HepG2 (cell line): Measurements from ENCODE around the gene LCLAT1. TPM values are rescaled to one million over a fixed set of nuclear protein-coding genes. Genes with fewer than 3 reads are reported as not detected.

Experiments
- ATAC-seq: fragments of 200-7000 bp; cut with Tn5 transposase; 3 replicates; pipeline ENCODE4 v1.9.1; 2020; ENCODE audit warnings: mild to moderate bottlenecking, moderate library complexity
- BruUV-seq: library from RNA; stranded (reverse); fragments of 400-500 nt; replicated peaks from 2 replicates; lab custom pipeline; 2021; lab: Mats Ljungman, UMichigan
- CTCF ChIA-PET: fragments of 300-600 bp; formaldehyde crosslinking; extraction: SDS; loops from one replicate; lab custom pipeline; 2021; ENCODE audit warnings: low total read pairs, inconsistent platforms, low intra/inter-chr PET ratio; lab: Yijun Ruan, JAX
- POLR2A ChIA-PET: fragments of 350-600 bp; sonication (Branson Sonifier 250); formaldehyde crosslinking; loops from one replicate; lab custom pipeline; 2020; ENCODE audit warnings: antibody characterized with exemption, inconsistent platforms; lab: Yijun Ruan, JAX
- DNase-seq: peaks from one replicate; pipeline ENCODE4 v3.0.0-alpha.2; 2015; ENCODE audit warnings: low spot score
- FAIRE-seq: peaks from 3 replicates; lab custom pipeline; 2011; peaks lifted over from hg19 to GRCh38; lab: Jason Lieb, UNC
- H2AFZ ChIP-seq: one replicate; pipeline ENCODE4 v1.6.1; 2011; ENCODE audit warnings: low read length, inconsistent platforms
- H3K27ac ChIP-seq: fragments of 300-600 bp; 3 replicates; pipeline ENCODE4 v1.8.0; 2011; ENCODE audit warnings: mixed run types, mild to moderate bottlenecking, mixed read lengths, low read length, inconsistent platforms; ENCODE audit not compliant: insufficient read depth; ENCODE audit errors: extremely low read length
- H3K27me3 ChIP-seq, 2 experiments: fragments of 200-600 bp in 1 of 2; 2 replicates in 1 of 2; 3 replicates in 1 of 2; pipeline versions ENCODE4 v1.6.0 to v1.8.0; 2011; ENCODE audit warnings: low read length in 2 of 2, mild to moderate bottlenecking in 2 of 2, moderate library complexity in 2 of 2, inconsistent platforms in 1 of 2; ENCODE audit not compliant: insufficient read depth in 2 of 2, control insufficient read depth in 1 of 2
- H3K36me3 ChIP-seq, 2 experiments: fragments of 200-600 bp in 1 of 2; replicated peaks in 1 of 2; 2 replicates in 1 of 2; 3 replicates in 1 of 2; pipeline versions ENCODE4 v1.5.1 to v1.8.0; 2011; ENCODE audit warnings: low read length in 2 of 2, inconsistent platforms in 1 of 2; ENCODE audit not compliant: insufficient read depth in 2 of 2, control insufficient read depth in 1 of 2
- H3K4me1 ChIP-seq: 2 replicates; pipeline ENCODE4 v1.5.1; 2012; ENCODE audit warnings: low read length, inconsistent platforms; ENCODE audit not compliant: insufficient read depth
- H3K4me2 ChIP-seq: 2 replicates; pipeline ENCODE4 v1.6.0; 2011; ENCODE audit warnings: low read depth, low read length, inconsistent platforms
- H3K4me3 ChIP-seq, 3 experiments: fragments of 200-600 bp in 1 of 3; sonication (generic), shearing (Covaris generic) in 1 of 3; replicated peaks in 1 of 3; 2 replicates each; pipeline ENCODE4 v1.5.1; 2011 to 2016; ENCODE audit warnings: low read length in 3 of 3, inconsistent platforms in 2 of 3, low read depth in 2 of 3, mild to moderate bottlenecking in 2 of 3, control low read depth in 1 of 3, mixed read lengths in 1 of 3; ENCODE audit not compliant: insufficient read depth in 1 of 3
- H3K79me2 ChIP-seq: one replicate; pipeline ENCODE4 v1.6.1; 2011; ENCODE audit warnings: low read length, inconsistent platforms; ENCODE audit not compliant: insufficient read depth
- H3K9ac ChIP-seq: 2 replicates; pipeline ENCODE4 v1.6.0; 2011; ENCODE audit warnings: mild to moderate bottlenecking, low read depth, low read length, inconsistent platforms; ENCODE audit not compliant: insufficient read depth
- H3K9me3 ChIP-seq: 2 replicates; pipeline ENCODE4 v1.5.1; 2012; ENCODE audit warnings: mild to moderate bottlenecking, low read length
- H4K20me1 ChIP-seq: 2 replicates; pipeline ENCODE4 v1.6.0; 2011; ENCODE audit warnings: inconsistent platforms, mild to moderate bottlenecking, low read length, moderate library complexity; ENCODE audit not compliant: insufficient read depth
- AFF4 ChIP-seq: sonication (generic); formaldehyde crosslinking; IDR thresholded peaks from 2 replicates; pipeline ENCODE4 v1.4.0; 2020; ENCODE audit warnings: missing genetic modification reagents
- ATF6 ChIP-seq: sonication (generic); formaldehyde crosslinking; conservative IDR thresholded peaks from 2 replicates; pipeline ENCODE4 v1.4.0; 2020; ENCODE audit warnings: missing genetic modification reagents
- CBX1 ChIP-seq: IDR thresholded peaks from one replicate; pipeline ENCODE4 v1.6.1; 2016; ENCODE audit warnings: antibody characterized with exemption, low read depth
- RBM39 ChIP-seq: fragments of 200-400 bp; formaldehyde crosslinking; IDR thresholded peaks from one replicate; pipeline ENCODE4 v1.6.1; 2018; ENCODE audit warnings: antibody characterized with exemption, mild to moderate bottlenecking, low read depth, low read length; ENCODE audit not compliant: poor library complexity, severe bottlenecking
- SNAPC4 ChIP-seq: sonication (generic); formaldehyde crosslinking; IDR thresholded peaks from 2 replicates; pipeline ENCODE4 v1.4.0; 2020; ENCODE audit warnings: mild to moderate bottlenecking, missing genetic modification reagents
- TAF15 ChIP-seq: fragments of 200-400 bp; formaldehyde crosslinking; IDR thresholded peaks from one replicate; pipeline ENCODE4 v1.6.1; 2018; ENCODE audit warnings: mild to moderate bottlenecking, low read depth, low read length; ENCODE audit not compliant: poor library complexity, severe bottlenecking
- TGIF2 ChIP-seq: IDR thresholded peaks from 2 replicates; pipeline ENCODE4 v1.6.1; 2016; ENCODE audit warnings: control low read depth, missing compliant biosample characterization
- ZNF589 ChIP-seq: sonication (generic); formaldehyde crosslinking; conservative IDR thresholded peaks from 2 replicates; pipeline ENCODE4 v1.8.0; 2022; ENCODE audit warnings: mild to moderate bottlenecking, moderate library complexity, missing genetic modification reagents
- ZNF629 ChIP-seq: sonication (generic); formaldehyde crosslinking; conservative IDR thresholded peaks from 2 replicates; pipeline ENCODE4 v1.5.0; 2020; ENCODE audit warnings: missing genetic modification reagents
- ZNF782 ChIP-seq: sonication (generic); formaldehyde crosslinking; IDR thresholded peaks from 2 replicates; pipeline ENCODE4 v1.4.0; 2020; ENCODE audit warnings: missing genetic modification reagents, mild to moderate bottlenecking, borderline replicate concordance
- WGBS: methylation state at CpG from one replicate; pipeline ENCODE4 v1.1.6; 2017; ENCODE audit warnings: low lambda C conversion rate; 5-methylcytosine and 5-hydroxymethylcytosine counted together
- in situ Hi-C: cut with HindIII; loops from 2 replicates; pipeline ENCODE4 v1.10.0; 2017; ENCODE audit warnings: low pct_unique_long_range_greater_than_20kb; ENCODE audit not compliant: extremely low pct_ligation_motif_present
- intact Hi-C: fragments of 100-400 bp; cut with micrococcal nuclease; formaldehyde crosslinking; loops from one replicate; pipeline ENCODE4 v1.10.0; 2022; ENCODE audit not compliant: unreplicated experiment
- polyA plus RNA-seq, 8 experiments: library from polyadenylated mRNA; depleted of rRNA in 3 of 8; stranded (reverse) in 7 of 8; unstranded in 1 of 8; fragments of >200 nt; fragmentation: Illumina TruSeq in 4 of 8; extraction: Trizol in 4 of 8; gene quantifications; 2 replicates each; pipeline versions ENCODE4 v1.2.1 to v1.2.3, GENCODE V29; 2011 to 2016; ENCODE audit warnings: low read depth in 4 of 8, missing spikeins in 1 of 8, mixed read lengths in 1 of 8; ENCODE audit not compliant: insufficient read depth in 1 of 8
- total RNA-seq, 5 experiments: library from RNA; depleted of rRNA; stranded (reverse); fragments of >200 nt; fragmentation: Illumina TruSeq; extraction: Trizol; gene quantifications; 2 replicates each; pipeline ENCODE4 v1.2.3, GENCODE V29; 2016; ENCODE audit warnings: low read depth in 1 of 5

Gene LCLAT1
- total and polyA plus RNA-seq, 2 of the 13 experiments (the other 11 are each of a cell fraction or from before 2014, with no cell fraction given) = 18.0 to 28.0 TPM

GRCh38 chr2:30504731-30505130 is 57.7 kb downstream of the LCLAT1 start:
- CTCF ChIA-PET = no interaction called here
- BruUV-seq = no TSS peak
- intact Hi-C loops = no loop called here
- H3K9me3 ChIP-seq = peaks cover 10% of the 10 kb centered on the region
- ATAC-seq (no peak), FAIRE-seq (no peak)
- no peak overlapping the region for H3K9ac ChIP-seq
- H3K4me3 ChIP-seq = no peak overlapping the region
- H3K27ac ChIP-seq = no peak overlapping the region
- in situ Hi-C loops = loop anchor here (5.0 kb wide), 1 partner anchor 57 kb away; the partner anchor contains the start of gene LCLAT1
- 98% methylated on average over 1 of the region's 1 CpG for WGBS
- H3K27me3 ChIP-seq = no peaks in the 10 kb centered on the region
- no peaks in the 10 kb centered on the region for H4K20me1 ChIP-seq
- no peak overlapping the region for H2AFZ ChIP-seq
- peaks cover 0 to 5% of the 10 kb centered on the region in 2 experiments; a peak in 1 of 5 replicates for H3K36me3 ChIP-seq
- H3K4me2 ChIP-seq = no peak overlapping the region
- H3K79me2 ChIP-seq = peaks cover 17% of the 10 kb centered on the region
- TF ChIP-seq AFF4 (CRISPR knock-in tag) (no peak), TAF15 (no peak), ATF6 (CRISPR knock-in tag) (no peak), ZNF589 (CRISPR knock-in tag) (no peak), ZNF629 (CRISPR knock-in tag) (no peak), SNAPC4 (CRISPR knock-in tag) (no peak), TGIF2 (CRISPR knock-in tag) (no peak), ZNF782 (CRISPR knock-in tag) (no peak), CBX1 (no peak), RBM39 (no peak)
- TF ChIP-seq, all 625 proteins: peak for 0
- DNase-seq = no peak
- peaks cover 29% of the 10 kb centered on the region for H3K4me1 ChIP-seq
- POLR2A ChIA-PET = no interaction called here
